ENCODE measurements around the gene RNF111.
A peak's percentile ranks its signal among the peaks of the same experiment; 100 is the strongest.

Gene RNF111

DNA sequence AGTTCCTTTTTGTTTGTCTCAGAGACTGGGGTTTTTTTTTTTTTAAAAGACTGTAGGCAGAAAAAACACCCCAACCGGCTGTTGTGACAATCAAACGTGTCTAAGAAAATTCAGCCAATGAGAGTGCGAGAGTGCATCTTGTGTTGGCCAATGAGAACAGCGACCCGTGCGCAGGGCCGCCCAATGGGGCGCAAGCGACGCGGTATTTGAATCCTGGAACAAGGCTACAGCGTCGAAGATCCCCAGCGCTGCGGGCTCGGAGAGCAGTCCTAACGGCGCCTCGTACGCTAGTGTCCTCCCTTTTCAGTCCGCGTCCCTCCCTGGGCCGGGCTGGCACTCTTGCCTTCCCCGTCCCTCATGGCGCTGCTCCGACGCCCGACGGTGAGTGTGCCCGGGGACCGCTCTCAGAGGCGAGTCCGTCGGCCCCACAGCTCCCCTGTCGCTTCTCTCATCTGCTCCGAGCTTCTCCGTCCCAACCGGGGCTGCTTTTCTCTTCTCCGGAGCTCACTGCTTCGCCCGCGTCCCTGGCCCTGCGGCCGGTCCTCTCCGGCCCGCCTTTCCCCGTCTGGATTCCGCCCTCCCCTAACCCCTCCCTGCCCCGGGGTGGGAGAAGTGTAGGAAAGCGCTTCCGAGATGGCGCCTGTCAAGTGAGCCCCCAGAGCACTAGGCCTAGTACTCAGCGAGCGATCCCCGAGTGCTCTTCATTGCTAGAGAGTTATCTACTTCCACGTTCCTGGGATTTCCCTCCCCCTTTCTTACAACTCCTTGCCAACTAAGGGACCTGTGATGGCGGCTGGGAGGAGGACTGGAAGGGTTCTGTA, 117.7 kb downstream of the RNF111 start, which contains the start of gene CCNB2:
Gene CCNB2, plus strand, starts transcription at position 235 of the 821 bp plus-strand sequence. Its CDS starts 123 bp downstream, at position 358.
- Histone ChIP-seq H3K4me3 (peak within 1 kb of the TSS; percentile 75), H3K27ac (no peak within 1 kb of the TSS)
- DNase-seq (ENCODE audit: low spot score), result peak; percentile 88
- TF ChIP-seq, protein P1, sequence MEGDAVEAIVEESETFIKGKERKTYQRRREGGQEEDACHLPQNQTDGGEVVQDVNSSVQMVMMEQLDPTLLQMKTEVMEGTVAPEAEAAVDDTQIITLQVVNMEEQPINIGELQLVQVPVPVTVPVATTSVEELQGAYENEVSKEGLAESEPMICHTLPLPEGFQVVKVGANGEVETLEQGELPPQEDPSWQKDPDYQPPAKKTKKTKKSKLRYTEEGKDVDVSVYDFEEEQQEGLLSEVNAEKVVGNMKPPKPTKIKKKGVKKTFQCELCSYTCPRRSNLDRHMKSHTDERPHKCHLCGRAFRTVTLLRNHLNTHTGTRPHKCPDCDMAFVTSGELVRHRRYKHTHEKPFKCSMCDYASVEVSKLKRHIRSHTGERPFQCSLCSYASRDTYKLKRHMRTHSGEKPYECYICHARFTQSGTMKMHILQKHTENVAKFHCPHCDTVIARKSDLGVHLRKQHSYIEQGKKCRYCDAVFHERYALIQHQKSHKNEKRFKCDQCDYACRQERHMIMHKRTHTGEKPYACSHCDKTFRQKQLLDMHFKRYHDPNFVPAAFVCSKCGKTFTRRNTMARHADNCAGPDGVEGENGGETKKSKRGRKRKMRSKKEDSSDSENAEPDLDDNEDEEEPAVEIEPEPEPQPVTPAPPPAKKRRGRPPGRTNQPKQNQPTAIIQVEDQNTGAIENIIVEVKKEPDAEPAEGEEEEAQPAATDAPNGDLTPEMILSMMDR (IDR thresholded peaks at IDR 0.05), result no peak

DNA sequence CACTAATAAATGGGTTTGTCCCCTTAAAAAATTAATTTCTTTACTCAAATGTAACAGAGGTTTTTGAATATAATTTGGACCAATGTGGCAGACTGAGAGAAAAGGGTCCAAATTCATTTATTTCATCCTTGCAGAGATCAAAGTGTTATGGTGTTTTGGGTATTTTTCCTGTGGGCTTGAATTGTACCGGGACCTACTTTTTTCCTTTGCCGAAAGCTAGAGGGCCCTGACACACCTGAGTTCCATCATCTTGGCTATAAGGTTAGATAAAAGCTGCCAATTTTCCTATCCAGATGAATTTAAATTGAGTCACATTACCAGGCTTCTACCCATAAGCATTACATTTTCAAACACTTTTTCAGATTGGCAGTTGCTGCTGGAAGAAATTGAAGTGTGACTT, 118.4 kb downstream of the RNF111 start:
- TF ChIP-seq, protein P1 (IDR thresholded peaks at IDR 0.05), result no peak
- Histone ChIP-seq H3K27ac (no peak overlapping the region), H3K4me3 (no peak overlapping the region)
- no peak for DNase-seq (ENCODE audit: low spot score)

DNA sequence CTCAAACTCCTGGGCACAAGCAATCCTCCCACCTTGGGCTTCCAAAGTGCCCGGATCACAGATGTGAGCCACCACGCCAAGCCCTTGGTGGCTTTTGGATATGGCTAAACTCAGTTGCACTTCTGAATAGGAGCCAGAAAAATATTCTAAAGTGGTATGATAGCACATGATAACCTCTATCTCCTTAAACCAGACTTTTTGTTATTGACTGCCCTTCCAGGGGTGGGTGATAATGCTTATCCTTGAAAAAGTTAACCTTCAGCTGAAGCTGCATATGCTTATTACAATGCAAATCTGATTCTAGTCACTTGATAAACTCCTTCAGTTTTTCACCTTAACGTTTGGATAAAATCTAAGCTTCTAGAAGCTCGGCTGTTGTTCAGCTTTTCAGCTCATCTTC, 123.8 kb downstream of the RNF111 start:
- H3K27ac ChIP-seq, result no peak overlapping the region
- TF ChIP-seq, protein P1 (IDR thresholded peaks at IDR 0.05), result no peak
- H3K4me3 ChIP-seq, result no peak overlapping the region
- no peak for DNase-seq (ENCODE audit: low spot score)

- Histone ChIP-seq H3K27ac (no peak overlapping the region), H3K4me3 (no peak overlapping the region)
- TF ChIP-seq, protein P1 (IDR thresholded peaks at IDR 0.05), result no peak
- no peak for DNase-seq (ENCODE audit: low spot score)
Observed at GRCh38 chr15:59115047-59115446, 127.6 kb downstream of the RNF111 start.

GRCh38 chr15:59116141-59116540, 128.7 kb downstream of the RNF111 start:
- TF ChIP-seq, protein P1 (IDR thresholded peaks at IDR 0.05), result no peak
- Histone ChIP-seq H3K27ac (no peak overlapping the region), H3K4me3 (no peak overlapping the region)
- DNase-seq (ENCODE audit: low spot score), result no peak

- TF ChIP-seq, protein P1 (IDR thresholded peaks at IDR 0.05), result no peak
- H3K27ac ChIP-seq, result no peak overlapping the region
- DNase-seq (ENCODE audit: low spot score), result no peak
- no peak overlapping the region for H3K4me3 ChIP-seq
Observed at GRCh38 chr15:59116771-59117170, 129.3 kb downstream of the RNF111 start.

- DNase-seq (ENCODE audit: low spot score), result no peak
- TF ChIP-seq, protein P1 (IDR thresholded peaks at IDR 0.05), result no peak
- Histone ChIP-seq H3K27ac (no peak overlapping the region), H3K4me3 (no peak overlapping the region)
Observed at GRCh38 chr15:59119625-59120024, 132.2 kb downstream of the RNF111 start.

Measured in coronary artery (tissue), 2 donors.